ENCODE measurements around the gene TLE5. TPM values are rescaled to one million over a fixed set of nuclear protein-coding genes. Genes with fewer than 3 reads are reported as not detected.

The TLE5 gene
- polyA plus RNA-seq, 1 donor from 2014 or later: 153 TPM

DNA sequence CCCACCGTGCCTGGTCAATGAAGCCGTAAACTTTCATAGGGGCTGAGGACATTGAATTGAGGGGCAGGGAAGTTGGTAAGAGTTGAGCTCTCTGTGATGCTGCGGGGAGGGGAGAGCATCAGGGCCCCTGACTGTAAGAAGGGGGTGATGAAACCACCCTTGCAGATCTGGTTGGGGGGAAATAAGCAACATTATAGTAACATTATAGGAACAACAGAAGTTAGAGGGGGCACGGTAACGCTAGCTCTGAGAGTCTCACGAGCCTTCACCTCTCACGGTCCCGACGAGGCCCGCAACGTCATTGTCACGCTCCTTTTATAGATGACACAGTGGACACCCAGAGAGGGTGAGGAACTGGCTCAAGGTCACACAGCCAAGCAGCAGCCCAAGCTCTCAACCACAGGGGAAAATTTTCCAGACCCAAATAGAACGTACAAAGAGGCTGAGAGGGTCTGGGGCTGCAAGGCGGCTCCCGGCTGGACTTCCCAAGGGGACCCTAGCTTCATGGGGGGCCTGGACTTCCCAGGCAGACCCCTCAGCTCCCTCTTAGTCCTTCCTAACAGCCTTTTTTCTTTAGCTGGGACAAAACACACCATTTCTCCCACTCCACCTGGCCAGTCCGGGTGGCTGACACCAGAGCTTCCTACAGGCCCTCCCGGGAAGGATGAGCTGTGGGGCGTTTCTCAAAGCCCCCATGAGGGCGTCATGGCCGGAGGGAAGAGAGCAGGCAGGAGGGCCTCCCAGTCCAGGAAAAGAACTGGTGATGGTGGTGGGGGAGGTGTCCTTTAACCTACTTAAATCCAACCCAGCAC lies 4.1 kb downstream of the TLE5 start:
- peaks cover 9% of the 10 kb centered on the region for H3K79me2 ChIP-seq (replicated peaks; ENCODE audit: insufficient read depth, low read length)
- no peak overlapping the region for H2AFZ ChIP-seq (ENCODE audit: low read depth, low read length)
- no peak overlapping the region for H3K9ac ChIP-seq (ENCODE audit: low read length)
- no peaks in the 10 kb centered on the region for H4K20me1 ChIP-seq (ENCODE audit: insufficient read depth)
- H3K27me3 ChIP-seq (ENCODE audit: insufficient read depth, low read depth, low read length): no peaks in the 10 kb centered on the region
- H3K9me3 ChIP-seq (ENCODE audit: low read length): no peaks in the 10 kb centered on the region
- H3K4me3 ChIP-seq (ENCODE audit: low read length): no peak overlapping the region
- peaks cover 6% of the 10 kb centered on the region for H3K36me3 ChIP-seq (ENCODE audit: insufficient read depth, low read length)
- no peak overlapping the region for H3K27ac ChIP-seq (ENCODE audit: low read length)
- no peak for TF ChIP-seq SMC3 (conservative IDR thresholded peaks at IDR 0.05; ENCODE audit: poor library complexity)
- TF ChIP-seq TAF1 (IDR thresholded peaks at IDR 0.05; ENCODE audit: low read depth): no peak
- TF ChIP-seq POLR2AphosphoS5 (IDR thresholded peaks at IDR 0.05): no peak
- TF ChIP-seq, protein P1, sequence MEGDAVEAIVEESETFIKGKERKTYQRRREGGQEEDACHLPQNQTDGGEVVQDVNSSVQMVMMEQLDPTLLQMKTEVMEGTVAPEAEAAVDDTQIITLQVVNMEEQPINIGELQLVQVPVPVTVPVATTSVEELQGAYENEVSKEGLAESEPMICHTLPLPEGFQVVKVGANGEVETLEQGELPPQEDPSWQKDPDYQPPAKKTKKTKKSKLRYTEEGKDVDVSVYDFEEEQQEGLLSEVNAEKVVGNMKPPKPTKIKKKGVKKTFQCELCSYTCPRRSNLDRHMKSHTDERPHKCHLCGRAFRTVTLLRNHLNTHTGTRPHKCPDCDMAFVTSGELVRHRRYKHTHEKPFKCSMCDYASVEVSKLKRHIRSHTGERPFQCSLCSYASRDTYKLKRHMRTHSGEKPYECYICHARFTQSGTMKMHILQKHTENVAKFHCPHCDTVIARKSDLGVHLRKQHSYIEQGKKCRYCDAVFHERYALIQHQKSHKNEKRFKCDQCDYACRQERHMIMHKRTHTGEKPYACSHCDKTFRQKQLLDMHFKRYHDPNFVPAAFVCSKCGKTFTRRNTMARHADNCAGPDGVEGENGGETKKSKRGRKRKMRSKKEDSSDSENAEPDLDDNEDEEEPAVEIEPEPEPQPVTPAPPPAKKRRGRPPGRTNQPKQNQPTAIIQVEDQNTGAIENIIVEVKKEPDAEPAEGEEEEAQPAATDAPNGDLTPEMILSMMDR (IDR thresholded peaks at IDR 0.05; ENCODE audit: poor library complexity, severe bottlenecking): no peak
- no peak for TF ChIP-seq MXI1 (conservative IDR thresholded peaks at IDR 0.05; ENCODE audit: poor library complexity, severe bottlenecking)
- no peak for TF ChIP-seq RAD21 (conservative IDR thresholded peaks at IDR 0.05)
- TF ChIP-seq EZH2 (IDR thresholded peaks at IDR 0.05; ENCODE audit: borderline replicate concordance, insufficient read depth, low read length, poor library complexity, severe bottlenecking): no peak
- no peak for TF ChIP-seq EP300 (conservative IDR thresholded peaks at IDR 0.05; ENCODE audit: poor library complexity, severe bottlenecking)
- TF ChIP-seq, protein P2, sequence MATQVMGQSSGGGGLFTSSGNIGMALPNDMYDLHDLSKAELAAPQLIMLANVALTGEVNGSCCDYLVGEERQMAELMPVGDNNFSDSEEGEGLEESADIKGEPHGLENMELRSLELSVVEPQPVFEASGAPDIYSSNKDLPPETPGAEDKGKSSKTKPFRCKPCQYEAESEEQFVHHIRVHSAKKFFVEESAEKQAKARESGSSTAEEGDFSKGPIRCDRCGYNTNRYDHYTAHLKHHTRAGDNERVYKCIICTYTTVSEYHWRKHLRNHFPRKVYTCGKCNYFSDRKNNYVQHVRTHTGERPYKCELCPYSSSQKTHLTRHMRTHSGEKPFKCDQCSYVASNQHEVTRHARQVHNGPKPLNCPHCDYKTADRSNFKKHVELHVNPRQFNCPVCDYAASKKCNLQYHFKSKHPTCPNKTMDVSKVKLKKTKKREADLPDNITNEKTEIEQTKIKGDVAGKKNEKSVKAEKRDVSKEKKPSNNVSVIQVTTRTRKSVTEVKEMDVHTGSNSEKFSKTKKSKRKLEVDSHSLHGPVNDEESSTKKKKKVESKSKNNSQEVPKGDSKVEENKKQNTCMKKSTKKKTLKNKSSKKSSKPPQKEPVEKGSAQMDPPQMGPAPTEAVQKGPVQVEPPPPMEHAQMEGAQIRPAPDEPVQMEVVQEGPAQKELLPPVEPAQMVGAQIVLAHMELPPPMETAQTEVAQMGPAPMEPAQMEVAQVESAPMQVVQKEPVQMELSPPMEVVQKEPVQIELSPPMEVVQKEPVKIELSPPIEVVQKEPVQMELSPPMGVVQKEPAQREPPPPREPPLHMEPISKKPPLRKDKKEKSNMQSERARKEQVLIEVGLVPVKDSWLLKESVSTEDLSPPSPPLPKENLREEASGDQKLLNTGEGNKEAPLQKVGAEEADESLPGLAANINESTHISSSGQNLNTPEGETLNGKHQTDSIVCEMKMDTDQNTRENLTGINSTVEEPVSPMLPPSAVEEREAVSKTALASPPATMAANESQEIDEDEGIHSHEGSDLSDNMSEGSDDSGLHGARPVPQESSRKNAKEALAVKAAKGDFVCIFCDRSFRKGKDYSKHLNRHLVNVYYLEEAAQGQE (IDR thresholded peaks at IDR 0.05; ENCODE audit: borderline replicate concordance): no peak
- H3K9me2 ChIP-seq (ENCODE audit: insufficient read depth, low read length): no peaks in the 10 kb centered on the region
- no peak overlapping the region for H3K4me2 ChIP-seq (ENCODE audit: low read length)
- H3F3A ChIP-seq (ENCODE audit: insufficient read depth, low read length, poor library complexity, severe bottlenecking): no peaks in the 10 kb centered on the region

DNA sequence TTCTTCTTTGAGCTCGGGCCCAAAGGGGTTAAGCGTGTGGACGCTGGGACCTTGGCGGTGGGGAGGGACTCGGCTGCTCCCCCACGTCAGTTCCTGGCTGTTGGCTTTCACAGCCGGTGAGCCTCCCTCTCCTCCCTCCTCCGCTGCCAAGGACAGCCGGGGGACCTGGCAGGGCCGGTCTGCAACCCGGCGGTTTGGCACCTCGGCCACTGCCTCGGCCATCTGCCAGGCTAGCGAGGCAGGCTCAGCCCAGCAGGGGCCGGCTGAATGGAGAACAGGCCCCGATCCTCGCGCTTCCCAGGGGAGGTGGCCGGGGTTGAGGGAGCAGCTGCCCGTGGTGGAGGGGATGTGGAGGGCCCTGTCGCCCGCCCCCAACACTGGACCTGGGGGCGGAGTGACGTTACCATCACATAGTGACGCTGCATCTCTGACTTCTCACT lies 5.0 kb downstream of the TLE5 start:
- Histone ChIP-seq H3K27me3 (ENCODE audit: insufficient read depth, low read depth, low read length) (no peaks in the 10 kb centered on the region), H3K79me2 (replicated peaks; ENCODE audit: insufficient read depth, low read length) (peaks cover 9% of the 10 kb centered on the region), H4K20me1 (ENCODE audit: insufficient read depth) (no peaks in the 10 kb centered on the region), H3K27ac (ENCODE audit: low read length) (no peak overlapping the region), H3K36me3 (ENCODE audit: insufficient read depth, low read length) (peaks cover 6% of the 10 kb centered on the region), H3K9me3 (ENCODE audit: low read length) (no peaks in the 10 kb centered on the region), H3K4me3 (ENCODE audit: low read length) (no peak overlapping the region), H3K9me2 (ENCODE audit: insufficient read depth, low read length) (no peaks in the 10 kb centered on the region), H3K4me2 (ENCODE audit: low read length) (no peak overlapping the region), H3K9ac (ENCODE audit: low read length) (no peak overlapping the region), H3F3A (ENCODE audit: insufficient read depth, low read length, poor library complexity, severe bottlenecking) (no peaks in the 10 kb centered on the region), H2AFZ (ENCODE audit: low read depth, low read length) (no peak overlapping the region)
- TF ChIP-seq, protein P2 (IDR thresholded peaks at IDR 0.05; ENCODE audit: borderline replicate concordance): no peak
- TF ChIP-seq, protein P1 (IDR thresholded peaks at IDR 0.05; ENCODE audit: poor library complexity, severe bottlenecking): no peak
- TF ChIP-seq POLR2AphosphoS5 (IDR thresholded peaks at IDR 0.05): no peak
- no peak for TF ChIP-seq EP300 (conservative IDR thresholded peaks at IDR 0.05; ENCODE audit: poor library complexity, severe bottlenecking)
- TF ChIP-seq MXI1 (conservative IDR thresholded peaks at IDR 0.05; ENCODE audit: poor library complexity, severe bottlenecking): no peak
- no peak for TF ChIP-seq TAF1 (IDR thresholded peaks at IDR 0.05; ENCODE audit: low read depth)
- no peak for TF ChIP-seq EZH2 (IDR thresholded peaks at IDR 0.05; ENCODE audit: borderline replicate concordance, insufficient read depth, low read length, poor library complexity, severe bottlenecking)
- TF ChIP-seq SMC3 (conservative IDR thresholded peaks at IDR 0.05; ENCODE audit: poor library complexity): no peak
